H1 (cell line): Measurements from ENCODE around the gene RPL22L1. TPM values are rescaled to one million over a fixed set of nuclear protein-coding genes. Genes with fewer than 3 reads are reported as not detected.

Source experiments
- CHD7 ChIP-seq: fragments of 300-600 bp; sonication (generic); IDR thresholded peaks from 2 replicates; pipeline ENCODE4 v1.7.1; 2012; ENCODE audit warnings: low read length, moderate library complexity, mild to moderate bottlenecking, inconsistent platforms; ENCODE audit not compliant: insufficient replicate concordance
- HDAC6 ChIP-seq: IDR thresholded peaks from one replicate; pipeline ENCODE4 v1.7.1; 2012; ENCODE audit warnings: low read depth, mild to moderate bottlenecking, inconsistent platforms, low read length, moderate library complexity
- KDM5A ChIP-seq: fragments of 200-600 bp; IDR thresholded peaks from 2 replicates; pipeline ENCODE4 v1.7.1; 2012; ENCODE audit warnings: mild to moderate bottlenecking, low read length, inconsistent platforms, mixed read lengths
- PHF8 ChIP-seq: fragments of 200-600 bp; sonication (generic); conservative IDR thresholded peaks from 2 replicates; pipeline ENCODE4 v1.7.1; 2012; ENCODE audit warnings: low read depth, mild to moderate bottlenecking, inconsistent platforms, low read length, moderate library complexity
- TEAD4 ChIP-seq: IDR thresholded peaks from 2 replicates; pipeline ENCODE4 v1.6.1; 2012; ENCODE audit warnings: low read depth, low read length, inconsistent platforms, mixed read lengths
- polyA plus RNA-seq, 7 experiments: library from polyadenylated mRNA; depleted of rRNA in 3 of 7; stranded (reverse) in 5 of 7; unstranded in 2 of 7; fragments of >200 nt in 5 of 7; fragments of 200-250 nt in 2 of 7; gene quantifications; 1 replicate in 5 of 7; 2 replicates in 1 of 7; 4 replicates in 1 of 7; pipeline versions ENCODE4 v1.2.1 to v1.2.3, GENCODE V29; 2011 to 2013; ENCODE audit warnings: missing spikeins in 2 of 7, mixed read lengths in 2 of 7
- total RNA-seq: library from RNA; stranded (reverse); fragmentation: NEBNext Ultra II Directional; extraction: Animal tissue kit (Norgen Biotek cat#: 25700); gene quantifications from 2 replicates; pipeline ENCODE4 v1.2.1, GENCODE V29; 2021

Gene RPL22L1
- total and polyA plus RNA-seq, 2 of the 8 experiments (the other 6 are each of a cell fraction or from before 2014, with no cell fraction given), result 99.9 to 280 TPM

- TF ChIP-seq CHD7 (no peak), KDM5A (no peak), PHF8 (no peak), TEAD4 (no peak), HDAC6 (no peak)
Measured at GRCh38 chr3:170863816-170864215, 6.2 kb downstream of the RPL22L1 start (continued).
